HG03354 (cell line): Measurements from ENCODE around the gene XBP1.
"Not testable (repeated sequence)": the region's sequence is repeated elsewhere in the genome, so short reads cannot be mapped to it uniquely, and the experiment has no call there.

ENCODE experiments used
- ATAC-seq: cut with Tn5 transposase; IDR thresholded peaks from one replicate; pipeline ENCODE4 v1.9.1; 2021; ENCODE audit warnings: mild to moderate bottlenecking; ENCODE audit not compliant: unreplicated experiment, poor library complexity, severe bottlenecking

The XBP1 gene

DNA sequence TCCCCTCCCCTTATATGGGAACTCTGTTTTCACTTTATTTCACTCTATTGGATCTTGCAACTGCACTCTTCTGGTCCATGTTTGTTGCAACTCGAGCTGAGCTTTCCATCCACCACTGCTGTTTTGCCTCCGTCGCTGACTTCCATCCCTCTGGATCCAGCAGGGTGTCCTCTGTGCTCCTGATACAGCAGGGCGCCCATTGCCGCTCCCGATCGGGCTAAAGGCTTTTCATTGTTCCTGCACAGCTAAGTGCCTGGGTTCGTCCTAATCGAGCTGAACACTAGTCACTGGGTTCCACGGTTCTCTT is 39.0 kb downstream of the XBP1 start:
- no peak for ATAC-seq

DNA sequence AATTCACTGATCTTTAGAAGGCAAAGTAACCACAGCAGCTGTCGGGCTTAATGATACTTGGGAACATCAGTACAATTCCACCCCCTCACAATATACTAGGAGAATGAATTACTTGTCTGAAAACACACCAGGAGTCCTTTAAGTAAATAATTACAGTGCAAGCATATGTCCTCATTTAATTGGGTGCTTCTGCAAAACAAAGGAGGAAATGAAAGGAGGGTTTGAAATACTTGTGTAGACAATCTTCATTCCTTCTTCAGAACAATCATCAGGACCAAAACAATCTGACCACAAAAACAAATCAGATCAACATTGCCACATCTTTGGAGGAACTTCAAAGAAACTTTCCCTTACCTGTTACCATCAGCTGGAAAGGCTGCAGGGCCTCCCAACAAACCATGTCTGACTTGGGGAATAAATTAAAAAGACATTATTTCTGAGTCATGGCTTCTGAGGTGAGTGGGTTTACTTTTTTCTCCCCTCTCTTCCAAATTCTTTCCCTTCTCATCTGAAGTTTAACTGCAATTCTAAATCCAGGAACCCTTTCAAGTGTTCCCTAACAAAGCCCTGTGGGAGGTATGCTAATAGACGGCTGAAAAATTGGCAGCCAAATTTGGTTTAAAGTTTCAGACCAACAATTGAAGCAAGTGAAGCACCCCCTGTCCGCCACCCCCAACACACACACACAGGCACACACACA is 40.4 kb downstream of the XBP1 start:
- no peak for ATAC-seq

DNA sequence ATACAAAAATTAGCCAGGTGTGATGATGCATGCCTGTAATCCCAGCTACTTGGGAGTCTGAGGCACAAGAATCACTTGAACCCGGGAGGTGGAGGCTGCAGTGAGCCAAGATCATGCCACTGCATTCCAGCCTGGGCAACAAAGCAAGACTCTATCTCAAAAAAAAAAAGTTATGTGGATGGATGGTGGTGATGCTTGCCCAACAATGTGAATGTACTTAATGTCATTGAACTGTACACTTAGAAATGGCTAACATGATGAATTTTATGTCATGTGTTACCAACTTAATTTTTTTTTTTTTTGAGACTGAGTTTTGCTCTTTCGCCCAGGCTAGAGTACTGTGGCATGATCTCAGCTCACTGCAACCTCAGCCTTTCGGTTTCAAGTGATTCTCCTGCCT is 45.9 kb downstream of the XBP1 start:
- ATAC-seq = not testable (repeated sequence)

DNA sequence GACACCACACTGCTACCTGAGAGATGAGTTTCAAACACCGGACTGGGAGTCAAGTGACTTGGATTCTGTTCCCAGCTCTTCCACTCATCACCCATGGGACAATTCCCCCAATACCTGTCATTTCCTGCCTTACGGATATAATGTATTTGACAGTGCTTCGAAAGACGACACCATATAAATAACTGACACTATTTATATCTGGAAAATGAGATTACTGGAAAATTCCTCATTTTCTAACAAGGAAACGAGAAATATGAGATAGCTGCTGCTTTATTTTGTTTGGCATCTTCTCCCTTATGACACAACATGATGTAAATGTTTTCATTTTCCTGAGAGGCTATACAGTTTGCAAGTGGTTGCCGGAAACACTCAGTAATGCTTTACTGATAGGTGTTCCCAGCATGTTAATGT is 49.9 kb downstream of the XBP1 start:
- no peak for ATAC-seq
